ENCODE measurements around the gene ATXN7L1. TPM values are rescaled to one million over a fixed set of nuclear protein-coding genes. Genes with fewer than 3 reads are reported as not detected.

The ATXN7L1 gene
- total RNA-seq, 1 donor from 2014 or later = 16.2 TPM

DNA sequence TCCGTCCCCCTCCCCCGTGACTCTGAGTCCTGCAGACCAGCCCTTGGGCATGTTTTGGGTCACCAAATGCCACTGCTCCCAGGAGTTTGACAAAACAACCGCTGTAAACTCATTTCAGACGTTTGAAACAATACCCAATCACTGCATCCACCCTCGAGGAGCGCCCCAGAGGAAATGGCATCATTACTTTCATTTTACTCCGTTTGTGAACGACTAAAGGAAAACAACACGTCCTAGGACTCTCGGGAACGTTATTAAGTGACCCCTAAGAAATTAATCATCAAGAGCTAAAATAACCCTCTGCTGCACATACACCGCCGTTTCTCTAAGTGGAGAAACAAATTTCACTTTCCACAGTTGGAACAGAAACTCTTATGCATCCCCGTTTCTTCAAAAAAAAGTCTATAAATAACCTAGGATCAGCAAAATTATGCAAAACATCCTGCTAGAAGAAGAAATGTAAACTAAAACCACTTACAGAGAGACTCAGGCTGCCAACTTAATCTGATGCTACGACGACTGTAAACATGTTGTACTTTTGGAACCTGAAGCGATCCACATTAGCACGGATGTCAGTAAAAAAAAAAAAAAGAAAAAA is 185.2 kb downstream of the ATXN7L1 start:
- H3K4me1 ChIP-seq = peaks cover 30% of the 10 kb centered on the region
- no peak for TF ChIP-seq POLR2AphosphoS5 (IDR thresholded peaks at IDR 0.05; ENCODE audit: insufficient read depth in 1 of 2, low read depth in 1 of 2)
- no peak for TF ChIP-seq POLR2A (IDR thresholded peaks at IDR 0.05)
- no peak for TF ChIP-seq CTCF (IDR thresholded peaks at IDR 0.05)
- H3K27me3 ChIP-seq = no peaks in the 10 kb centered on the region
- H3K36me3 ChIP-seq = no peaks in the 10 kb centered on the region
- no peaks in the 10 kb centered on the region for H3K9me3 ChIP-seq
- peak overlapping the region; percentile 73 for H3K27ac ChIP-seq
- DNase-seq (ENCODE audit: extremely low spot score in 2 of 2) = no peak
- intact Hi-C loops (cut with DNase I) = no loop called here
- peak overlapping the region; percentile 30 to 47 for H3K4me3 ChIP-seq

DNA sequence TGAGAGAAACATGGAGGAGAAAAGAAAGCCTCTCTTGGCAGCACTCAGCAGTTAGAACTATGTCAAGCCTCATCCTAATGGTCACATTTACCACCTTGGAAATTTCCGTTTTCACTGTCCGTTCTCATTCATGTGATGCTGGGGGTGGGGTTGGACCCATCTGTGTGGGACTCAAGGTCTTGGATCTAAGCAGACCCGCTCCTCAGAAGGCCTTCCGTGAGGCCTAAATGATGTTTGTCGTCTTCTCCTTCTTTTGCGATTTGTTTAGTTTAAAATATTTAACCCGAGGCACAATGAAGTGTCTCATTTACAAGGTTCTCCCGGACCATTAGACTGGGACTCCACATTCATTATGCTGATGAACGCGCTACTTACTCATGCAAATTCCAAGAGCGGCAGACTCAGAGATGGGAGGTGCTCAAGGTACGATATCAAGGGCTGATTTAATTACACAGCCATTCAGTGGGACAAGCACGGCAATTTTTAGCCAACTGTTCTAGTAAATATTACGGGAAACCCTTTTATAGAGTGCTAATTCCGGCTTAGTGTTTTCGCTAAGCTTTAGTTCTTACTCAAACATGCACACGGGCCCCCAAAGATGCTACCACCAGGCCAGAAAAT is 186.0 kb downstream of the ATXN7L1 start:
- no peak for DNase-seq (ENCODE audit: extremely low spot score in 2 of 2)
- Histone ChIP-seq H3K27me3 (no peaks in the 10 kb centered on the region), H3K4me1 (peaks cover 30% of the 10 kb centered on the region), H3K4me3 (peak overlapping the region; percentile 30 to 47), H3K36me3 (no peaks in the 10 kb centered on the region), H3K9me3 (no peaks in the 10 kb centered on the region), H3K27ac (peak overlapping the region; percentile 73)
- intact Hi-C loops (cut with DNase I) = no loop called here
- TF ChIP-seq POLR2AphosphoS5 (IDR thresholded peaks at IDR 0.05; ENCODE audit: insufficient read depth in 1 of 2, low read depth in 1 of 2) = no peak
- no peak for TF ChIP-seq CTCF (IDR thresholded peaks at IDR 0.05)
- no peak for TF ChIP-seq POLR2A (IDR thresholded peaks at IDR 0.05)

GRCh38 chr7:105689067-105689819 is 187.2 kb downstream of the ATXN7L1 start:
- H3K4me1 ChIP-seq = peaks cover 30% of the 10 kb centered on the region
- TF ChIP-seq POLR2AphosphoS5 (IDR thresholded peaks at IDR 0.05; ENCODE audit: insufficient read depth in 1 of 2, low read depth in 1 of 2) (no peak), CTCF (IDR thresholded peaks at IDR 0.05) (no peak), POLR2A (IDR thresholded peaks at IDR 0.05) (no peak)
- no peak overlapping the region for H3K27ac ChIP-seq
- no peak for DNase-seq (ENCODE audit: extremely low spot score in 2 of 2)
- H3K27me3 ChIP-seq = no peaks in the 10 kb centered on the region
- no peaks in the 10 kb centered on the region for H3K36me3 ChIP-seq
- no peaks in the 10 kb centered on the region for H3K9me3 ChIP-seq
- intact Hi-C loops (cut with DNase I) = no loop called here
- no peak overlapping the region for H3K4me3 ChIP-seq

DNA sequence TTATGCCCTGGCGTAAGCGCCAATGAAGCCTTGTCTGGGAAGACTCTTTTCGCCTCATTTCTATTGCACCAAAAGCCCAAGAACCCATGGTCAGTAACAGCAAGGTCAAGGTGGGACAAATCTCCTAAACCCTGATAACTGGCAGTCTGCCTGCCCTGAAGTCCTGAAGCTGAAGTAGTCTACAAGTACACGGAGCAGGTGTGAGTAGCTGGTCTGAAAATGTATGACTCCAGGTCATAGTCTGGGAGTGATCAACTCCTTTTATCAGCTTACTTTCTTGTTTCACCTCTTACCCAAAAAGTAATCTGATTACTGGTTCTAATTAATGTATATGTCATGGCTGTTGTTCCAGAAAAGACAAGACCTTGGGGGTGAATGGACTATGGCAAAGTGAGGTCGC is 187.8 kb downstream of the ATXN7L1 start:
- H3K27ac ChIP-seq = no peak overlapping the region
- H3K4me1 ChIP-seq = peaks cover 30% of the 10 kb centered on the region
- intact Hi-C loops (cut with DNase I) = no loop called here
- no peaks in the 10 kb centered on the region for H3K27me3 ChIP-seq
- no peak for DNase-seq (ENCODE audit: extremely low spot score in 2 of 2)
- no peak for TF ChIP-seq POLR2A (IDR thresholded peaks at IDR 0.05)
- TF ChIP-seq CTCF (IDR thresholded peaks at IDR 0.05) = no peak
- no peak for TF ChIP-seq POLR2AphosphoS5 (IDR thresholded peaks at IDR 0.05; ENCODE audit: insufficient read depth in 1 of 2, low read depth in 1 of 2)
- H3K36me3 ChIP-seq = no peaks in the 10 kb centered on the region
- H3K4me3 ChIP-seq = no peak overlapping the region
- H3K9me3 ChIP-seq = no peaks in the 10 kb centered on the region

GRCh38 chr7:105685161-105685560 is 191.2 kb downstream of the ATXN7L1 start:
- no peak overlapping the region for H3K27ac ChIP-seq
- no peak for DNase-seq (ENCODE audit: extremely low spot score in 2 of 2)
- no peaks in the 10 kb centered on the region for H3K9me3 ChIP-seq

More at GRCh38 chr7:105685161-105685560, 191.2 kb downstream of the ATXN7L1 start:
- no peaks in the 10 kb centered on the region for H3K27me3 ChIP-seq
- TF ChIP-seq CTCF (IDR thresholded peaks at IDR 0.05) (no peak), POLR2AphosphoS5 (IDR thresholded peaks at IDR 0.05; ENCODE audit: insufficient read depth in 1 of 2, low read depth in 1 of 2) (no peak), POLR2A (IDR thresholded peaks at IDR 0.05) (no peak)
- intact Hi-C loops (cut with DNase I) = no loop called here
- no peaks in the 10 kb centered on the region for H3K36me3 ChIP-seq
- H3K4me3 ChIP-seq = no peak overlapping the region
- peaks cover 35% of the 10 kb centered on the region for H3K4me1 ChIP-seq
